Esophagus squamous epithelium (tissue), 5 donors: ENCODE data around the gene RANBP9. TPM values are rescaled to one million over a fixed set of nuclear protein-coding genes. Genes with fewer than 3 reads are reported as not detected.
A peak's percentile ranks its signal among the peaks of the same experiment; 100 is the strongest.

Experiments used
- DNase-seq: peaks from one replicate; lab custom pipeline; 2025; lab: John Stamatoyannopoulos, UW
- H3K27ac ChIP-seq, 4 donors: fragments of 200-600 bp; sonication (generic); one replicate each; pipeline ENCODE4 v1.5.1; 2016 to 2019; ENCODE audit warnings: mild to moderate bottlenecking in 1 of 4
- H3K27me3 ChIP-seq, 4 donors: fragments of 200-600 bp; sonication (generic); 1 replicate in 3 of 4; 2 replicates in 1 of 4; pipeline versions ENCODE4 v1.5.1 to v1.6.0; 2017 to 2021; ENCODE audit warnings: antibody characterized with exemption in 1 of 4
- H3K36me3 ChIP-seq, 3 donors: fragments of 200-600 bp; sonication (generic); one replicate each; pipeline ENCODE4 v1.5.1; 2016 to 2019
- H3K4me1 ChIP-seq, 3 donors: fragments of 200-600 bp; sonication (generic); one replicate each; pipeline ENCODE4 v1.5.1; 2017 to 2019
- H3K4me3 ChIP-seq, 4 donors: fragments of 200-600 bp; sonication (generic); 1 replicate in 3 of 4; 2 replicates in 1 of 4; pipeline ENCODE4 v1.5.1; 2016 to 2019; ENCODE audit warnings: mild to moderate bottlenecking in 2 of 4, moderate library complexity in 1 of 4
- H3K9me3 ChIP-seq, 3 donors: fragments of 200-600 bp; sonication (generic); one replicate each; pipeline ENCODE4 v1.5.1; 2016 to 2019
- POLR2A ChIP-seq, 4 donors: fragments of 450-650 bp; IDR thresholded peaks; one replicate each; pipeline ENCODE4 v1.6.1; 2017; ENCODE audit warnings: antibody characterized with exemption in 4 of 4, mild to moderate bottlenecking in 4 of 4, moderate library complexity in 3 of 4
- WGBS, 2 donors: methylation state at CpG; one replicate each; pipeline ENCODE4 v1.1.5; 2018; 5-methylcytosine and 5-hydroxymethylcytosine counted together
- intact Hi-C: fragments of 100-400 bp; cut with DNase I; formaldehyde crosslinking; loops from one replicate; pipeline ENCODE4 v1.15.0; 2022
- total RNA-seq, 4 donors: library from RNA; depleted of rRNA; stranded (reverse); fragments of >200 nt; gene quantifications; one replicate each; pipeline ENCODE4 v1.1.0, GENCODE V29; 2016
- TF ChIP-seq, protein P1 (sequence below), 6 experiments: fragments of 450-650 bp in 4 of 6; fragments of 200-600 bp in 2 of 6; sonication (generic) in 2 of 6; IDR thresholded peaks; one replicate each; pipeline ENCODE4 v1.5.1; 2016 to 2019; ENCODE audit warnings: antibody characterized with exemption in 6 of 6, mild to moderate bottlenecking in 4 of 6, moderate library complexity in 4 of 6
- donor health status: DM: yes; HTN: yes; CAD: no.

RANBP9 gene
- total RNA-seq, 4 donors from 2014 or later, result 32.9 to 69.6 (median 63.3) TPM

DNA sequence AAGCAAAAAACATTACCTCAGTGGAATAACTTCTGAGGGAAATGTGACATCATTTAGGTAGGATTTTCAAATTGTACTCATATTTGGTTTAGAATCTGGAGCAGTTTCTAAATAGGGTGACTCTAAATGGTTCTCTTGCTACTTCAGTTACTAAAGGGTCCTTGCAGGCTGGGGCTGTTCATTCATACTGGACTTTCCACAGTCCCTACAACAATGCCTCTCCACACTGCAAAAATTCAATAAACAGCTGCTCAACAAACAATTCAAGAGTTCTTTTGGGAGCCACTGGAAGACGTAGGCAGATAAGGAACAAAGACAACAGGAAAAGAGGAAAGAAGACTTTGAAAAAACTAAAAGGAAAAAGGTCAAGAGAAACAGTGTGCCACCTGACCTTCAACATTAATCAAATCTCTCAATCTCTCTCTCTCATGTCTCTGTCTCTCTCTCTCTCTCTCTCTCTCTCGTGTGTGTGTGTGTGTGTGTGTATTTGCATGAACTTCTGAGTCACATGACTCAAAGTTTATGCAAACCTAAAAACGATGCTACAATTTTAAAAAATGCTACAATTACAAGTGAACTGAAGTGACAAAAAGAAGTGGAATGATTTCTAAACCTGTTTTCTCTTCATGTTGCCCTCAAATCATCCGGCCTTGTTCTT, 82.0 kb downstream of the RANBP9 start:
- TF ChIP-seq, protein P1, sequence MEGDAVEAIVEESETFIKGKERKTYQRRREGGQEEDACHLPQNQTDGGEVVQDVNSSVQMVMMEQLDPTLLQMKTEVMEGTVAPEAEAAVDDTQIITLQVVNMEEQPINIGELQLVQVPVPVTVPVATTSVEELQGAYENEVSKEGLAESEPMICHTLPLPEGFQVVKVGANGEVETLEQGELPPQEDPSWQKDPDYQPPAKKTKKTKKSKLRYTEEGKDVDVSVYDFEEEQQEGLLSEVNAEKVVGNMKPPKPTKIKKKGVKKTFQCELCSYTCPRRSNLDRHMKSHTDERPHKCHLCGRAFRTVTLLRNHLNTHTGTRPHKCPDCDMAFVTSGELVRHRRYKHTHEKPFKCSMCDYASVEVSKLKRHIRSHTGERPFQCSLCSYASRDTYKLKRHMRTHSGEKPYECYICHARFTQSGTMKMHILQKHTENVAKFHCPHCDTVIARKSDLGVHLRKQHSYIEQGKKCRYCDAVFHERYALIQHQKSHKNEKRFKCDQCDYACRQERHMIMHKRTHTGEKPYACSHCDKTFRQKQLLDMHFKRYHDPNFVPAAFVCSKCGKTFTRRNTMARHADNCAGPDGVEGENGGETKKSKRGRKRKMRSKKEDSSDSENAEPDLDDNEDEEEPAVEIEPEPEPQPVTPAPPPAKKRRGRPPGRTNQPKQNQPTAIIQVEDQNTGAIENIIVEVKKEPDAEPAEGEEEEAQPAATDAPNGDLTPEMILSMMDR (IDR thresholded peaks at IDR 0.05), result no peak
- TF ChIP-seq POLR2A (IDR thresholded peaks at IDR 0.05), result no peak
- Histone ChIP-seq H3K9me3 (no peaks in the 10 kb centered on the region), H3K27ac (no peak overlapping the region), H3K4me3 (no peak overlapping the region), H3K36me3 (peaks cover 0 to 100% (median 5%) of the 10 kb centered on the region in 3 donors), H3K4me1 (no peaks in the 10 kb centered on the region), H3K27me3 (no peaks in the 10 kb centered on the region)
- DNase-seq, result no peak
- intact Hi-C loops, result loop anchor here (10.0 kb wide), 1 partner anchor 75 kb away; no protein-coding TSS in a partner anchor
- 54 to 60% methylated on average over 4 of the region's 4 CpGs for WGBS, 2 donors

DNA sequence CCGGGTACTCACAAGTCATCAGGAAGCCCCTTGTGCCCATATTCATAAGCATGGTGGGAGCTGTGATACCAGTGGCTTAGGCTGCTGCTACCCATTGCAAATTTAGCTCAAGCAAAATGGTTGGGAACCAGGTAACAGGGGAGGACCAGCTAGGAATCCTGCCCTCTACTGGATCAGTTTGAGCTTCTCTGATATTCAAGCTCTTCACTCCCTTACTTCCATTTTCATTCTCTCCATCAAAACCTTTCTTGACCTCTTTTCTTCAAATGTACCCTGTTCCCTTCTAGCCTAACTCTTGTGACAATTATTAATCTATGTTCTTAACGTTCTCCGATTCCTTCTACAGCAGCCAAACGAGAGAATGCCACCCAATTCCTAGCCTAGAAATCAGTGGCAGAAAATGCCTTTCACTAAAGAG, 86.8 kb downstream of the RANBP9 start:
- peaks cover 2 to 99% (median 35%) of the 10 kb centered on the region in 3 donors for H3K36me3 ChIP-seq
- WGBS, 2 donors, result 69 to 70% methylated on average over 4 of the region's 4 CpGs
- no peak for DNase-seq

DNA sequence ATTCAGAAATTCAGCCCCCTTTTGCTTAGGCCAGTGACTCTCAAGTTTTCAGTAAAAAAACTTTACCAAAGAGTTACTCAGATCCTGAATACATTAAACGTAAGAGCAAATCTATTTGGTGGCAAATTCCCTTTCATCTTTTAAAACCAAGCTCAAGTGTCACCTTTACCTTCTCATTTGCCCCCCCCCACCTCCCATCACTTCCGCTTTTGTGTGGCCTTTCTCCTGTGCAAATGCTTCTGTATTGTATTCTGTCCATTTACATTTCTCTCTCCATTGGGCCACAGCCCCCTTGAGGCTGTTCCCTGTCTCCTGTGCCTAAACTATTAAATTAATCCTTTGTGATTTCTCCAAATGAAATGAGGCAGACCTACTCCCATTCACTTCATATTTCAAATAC, 94.6 kb downstream of the RANBP9 start:
- Histone ChIP-seq H3K4me1 (peaks cover 13 to 34% (median 13%) of the 10 kb centered on the region in 3 donors), H3K4me3 (no peak overlapping the region), H3K9me3 (no peaks in the 10 kb centered on the region), H3K27ac (no peak overlapping the region), H3K36me3 (peaks cover 10 to 63% (median 42%) of the 10 kb centered on the region in 3 donors), H3K27me3 (no peaks in the 10 kb centered on the region)
- no peak for DNase-seq
- intact Hi-C loops, result no loop called here
- no peak for TF ChIP-seq POLR2A (IDR thresholded peaks at IDR 0.05)
- TF ChIP-seq, protein P1 (IDR thresholded peaks at IDR 0.05), result no peak
- 70 to 87% methylated on average over 2 of the region's 2 CpGs for WGBS, 2 donors

More for the DNA sequence above, 86.8 kb downstream of the RANBP9 start:
- no peaks in the 10 kb centered on the region for H3K9me3 ChIP-seq
- H3K4me1 ChIP-seq, result no peaks in the 10 kb centered on the region
- no peak overlapping the region for H3K4me3 ChIP-seq
- H3K27ac ChIP-seq, result no peak overlapping the region
- TF ChIP-seq, protein P1 (IDR thresholded peaks at IDR 0.05), result peak in 4 of 6 experiments; percentile 17 to 51 (median 37)
- no peak for TF ChIP-seq POLR2A (IDR thresholded peaks at IDR 0.05)
- intact Hi-C loops, result loop anchor here (10.0 kb wide), 1 partner anchor 80 kb away; no protein-coding TSS in a partner anchor
- H3K27me3 ChIP-seq, result no peaks in the 10 kb centered on the region

DNA sequence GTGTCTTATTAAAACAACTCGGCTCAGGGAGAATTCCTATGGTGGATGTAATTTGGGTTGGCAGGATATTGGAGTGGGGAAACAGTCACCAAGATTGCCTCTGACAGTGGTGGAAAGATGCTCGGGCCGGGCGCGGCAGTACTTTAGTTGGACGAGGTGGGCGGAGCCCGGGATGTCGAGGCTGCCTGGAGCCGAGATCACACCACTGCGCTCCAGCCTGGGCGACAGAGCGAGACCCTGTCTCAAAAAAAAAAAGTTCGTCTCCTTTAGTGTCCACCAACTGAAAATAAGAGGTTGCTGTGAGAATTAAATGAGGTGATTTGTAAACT, 95.9 kb downstream of the RANBP9 start:
- 0 to 1% methylated on average over 14 of the region's 14 CpGs for WGBS, 2 donors
- DNase-seq, result no peak
- Histone ChIP-seq H3K27me3 (no peaks in the 10 kb centered on the region), H3K36me3 (peaks cover 10 to 50% (median 30%) of the 10 kb centered on the region in 3 donors), H3K4me1 (peaks cover 13 to 34% (median 13%) of the 10 kb centered on the region in 3 donors), H3K27ac (peak overlapping the region; percentile 86 to 96 (median 93)), H3K4me3 (peak overlapping the region; percentile 64 to 90 (median 82)), H3K9me3 (no peaks in the 10 kb centered on the region)
- intact Hi-C loops, result no loop called here
- TF ChIP-seq, protein P1 (IDR thresholded peaks at IDR 0.05), result no peak
- TF ChIP-seq POLR2A (IDR thresholded peaks at IDR 0.05), result no peak
